Activated B cell treated with CpG ODN at 0.5 μM for 24 hours (primary cell): Measurements from ENCODE around the gene CYTH4. TPM values are rescaled to one million over a fixed set of nuclear protein-coding genes. Genes with fewer than 3 reads are reported as not detected.

Experiments used
- ATAC-seq: fragments of 200-7000 bp; cut with Tn5 transposase; one replicate; pipeline ENCODE4 v1.10.0; 2021; ENCODE audit warnings: low read depth, mild to moderate bottlenecking, moderate library complexity
- CTCF ChIA-PET: fragments of 350-600 bp; sonication (Branson Sonifier 250); formaldehyde crosslinking; loops from one replicate; lab custom pipeline; 2021; ENCODE audit warnings: antibody characterized with exemption; lab: Charles Lee
- POLR2A ChIA-PET: fragments of 350-600 bp; sonication (Branson Sonifier 250); formaldehyde crosslinking; loops from one replicate; lab custom pipeline; 2021; ENCODE audit warnings: antibody characterized with exemption; lab: Charles Lee
- DNase-seq: peaks from one replicate; pipeline ENCODE4 v3.0.0; 2022
- H3K27ac Mint-ChIP-seq: one replicate; pipeline ENCODE4 v1.8.0; 2020; ENCODE audit warnings: mixed read lengths
- H3K27me3 Mint-ChIP-seq: one replicate; pipeline ENCODE4 v1.8.0; 2021; ENCODE audit warnings: mixed read lengths
- H3K36me3 Mint-ChIP-seq: one replicate; pipeline ENCODE4 v1.8.0; 2021; ENCODE audit warnings: low read depth, mixed read lengths
- H3K4me1 Mint-ChIP-seq: one replicate; pipeline ENCODE4 v1.8.0; 2021; ENCODE audit warnings: mixed read lengths
- H3K4me3 Mint-ChIP-seq: one replicate; pipeline ENCODE4 v1.8.0; 2020; ENCODE audit warnings: mild to moderate bottlenecking, mixed read lengths
- H3K9me3 Mint-ChIP-seq: one replicate; pipeline ENCODE4 v1.8.0; 2020; ENCODE audit warnings: mixed read lengths
- intact Hi-C: fragments of 100-400 bp; cut with micrococcal nuclease; formaldehyde crosslinking; loops from one replicate; pipeline ENCODE4 v1.15.1; 2024
- total RNA-seq: library from RNA; stranded (reverse); gene quantifications from 2 replicates; pipeline ENCODE4 v1.2.3, GENCODE V29; 2022
- TF ChIP-seq, protein P1 (sequence below): fragments of 200-600 bp; IDR thresholded peaks from one replicate; pipeline ENCODE4 v1.8.0; 2022; ENCODE audit warnings: antibody characterized with exemption, mild to moderate bottlenecking

CYTH4 gene
- total RNA-seq, 1 donor from 2014 or later: 40.3 TPM

DNA sequence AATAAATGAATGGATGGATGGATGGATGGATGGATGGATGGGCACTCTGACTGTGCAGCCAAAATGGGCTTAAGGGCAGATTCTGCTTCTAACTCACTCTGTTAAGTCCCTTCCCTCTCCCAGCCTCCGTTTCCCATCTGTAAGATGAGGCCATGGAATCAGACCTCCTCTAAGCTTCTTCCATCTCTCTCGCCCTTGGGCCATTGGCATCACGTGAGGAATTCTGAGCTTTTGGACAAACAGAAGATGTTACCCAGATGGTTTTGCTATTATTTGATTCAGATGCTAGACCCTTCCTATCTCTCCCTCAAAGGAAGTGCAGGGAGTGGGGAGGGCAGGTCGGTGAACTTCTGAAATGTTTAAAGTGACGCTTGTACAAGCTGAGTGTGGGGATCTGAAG lies 4.0 kb upstream of the CYTH4 start:
- Mint-ChIP-seq H3K4me1 (peaks cover 83% of the 10 kb centered on the region), H3K4me3 (no peak overlapping the region), H3K27ac (no peak overlapping the region), H3K27me3 (no peaks in the 10 kb centered on the region), H3K36me3 (peaks cover 2% of the 10 kb centered on the region), H3K9me3 (no peaks in the 10 kb centered on the region)
- ChIA-PET CTCF (interaction anchor here (1.7 kb wide), 1 partner anchor 17 kb away, joined by 6 read pairs; no protein-coding TSS in a partner anchor), POLR2A (no interaction called here)
- TF ChIP-seq, protein P1, sequence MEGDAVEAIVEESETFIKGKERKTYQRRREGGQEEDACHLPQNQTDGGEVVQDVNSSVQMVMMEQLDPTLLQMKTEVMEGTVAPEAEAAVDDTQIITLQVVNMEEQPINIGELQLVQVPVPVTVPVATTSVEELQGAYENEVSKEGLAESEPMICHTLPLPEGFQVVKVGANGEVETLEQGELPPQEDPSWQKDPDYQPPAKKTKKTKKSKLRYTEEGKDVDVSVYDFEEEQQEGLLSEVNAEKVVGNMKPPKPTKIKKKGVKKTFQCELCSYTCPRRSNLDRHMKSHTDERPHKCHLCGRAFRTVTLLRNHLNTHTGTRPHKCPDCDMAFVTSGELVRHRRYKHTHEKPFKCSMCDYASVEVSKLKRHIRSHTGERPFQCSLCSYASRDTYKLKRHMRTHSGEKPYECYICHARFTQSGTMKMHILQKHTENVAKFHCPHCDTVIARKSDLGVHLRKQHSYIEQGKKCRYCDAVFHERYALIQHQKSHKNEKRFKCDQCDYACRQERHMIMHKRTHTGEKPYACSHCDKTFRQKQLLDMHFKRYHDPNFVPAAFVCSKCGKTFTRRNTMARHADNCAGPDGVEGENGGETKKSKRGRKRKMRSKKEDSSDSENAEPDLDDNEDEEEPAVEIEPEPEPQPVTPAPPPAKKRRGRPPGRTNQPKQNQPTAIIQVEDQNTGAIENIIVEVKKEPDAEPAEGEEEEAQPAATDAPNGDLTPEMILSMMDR: no peak
- intact Hi-C loops: no loop called here
- DNase-seq (no peak), ATAC-seq (no peak)

DNA sequence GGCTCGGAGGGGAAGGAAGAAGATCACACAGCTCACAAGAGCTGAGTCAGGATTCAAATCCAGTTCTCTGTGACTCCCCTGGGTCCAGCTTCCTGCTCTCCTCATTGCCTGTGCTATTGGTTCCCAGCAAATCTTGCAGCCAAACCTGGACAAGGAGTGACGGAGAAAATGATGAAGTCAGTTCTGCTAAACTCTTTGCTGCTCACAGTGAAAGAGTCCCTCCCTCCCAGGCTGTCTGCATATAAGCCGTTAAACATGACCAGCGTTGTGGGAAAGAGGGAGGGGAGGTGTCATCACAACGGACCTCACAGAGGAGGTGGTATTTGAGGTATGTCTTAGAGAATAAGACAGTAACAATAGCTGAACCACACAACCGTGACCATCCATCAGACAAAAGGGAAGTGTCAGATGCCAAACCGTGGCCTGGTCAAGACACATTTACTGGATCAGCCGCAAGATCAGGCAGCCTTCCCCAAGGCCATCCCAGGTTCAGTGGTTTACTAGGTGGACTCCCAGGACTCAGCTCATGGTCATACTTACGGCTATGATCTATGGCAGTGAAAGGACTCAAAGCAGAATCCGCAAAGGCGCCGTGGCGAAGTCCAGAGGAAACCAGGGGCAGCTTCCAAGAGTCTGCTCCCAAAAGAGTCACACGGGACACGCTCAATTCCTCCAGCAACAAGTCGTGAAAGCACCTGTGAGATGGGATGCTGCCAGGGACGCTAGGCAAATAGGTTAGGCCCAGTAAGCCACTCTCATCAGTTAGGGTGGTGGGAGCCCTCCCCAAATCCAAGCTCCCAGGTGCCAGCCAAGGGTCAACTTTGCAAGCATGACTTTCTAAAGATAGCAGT lies 2.8 kb upstream of the CYTH4 start:
- POLR2A ChIA-PET: no interaction called here
- Mint-ChIP-seq H3K4me1 (peaks cover 82% of the 10 kb centered on the region), H3K36me3 (peaks cover 2% of the 10 kb centered on the region), H3K9me3 (no peaks in the 10 kb centered on the region), H3K27ac (peak overlapping the region; percentile 46), H3K4me3 (no peak overlapping the region), H3K27me3 (no peaks in the 10 kb centered on the region)
- CTCF ChIA-PET: no interaction called here
- intact Hi-C loops: no loop called here
- ATAC-seq (no peak), DNase-seq (no peak)
- TF ChIP-seq, protein P1: no peak

DNA sequence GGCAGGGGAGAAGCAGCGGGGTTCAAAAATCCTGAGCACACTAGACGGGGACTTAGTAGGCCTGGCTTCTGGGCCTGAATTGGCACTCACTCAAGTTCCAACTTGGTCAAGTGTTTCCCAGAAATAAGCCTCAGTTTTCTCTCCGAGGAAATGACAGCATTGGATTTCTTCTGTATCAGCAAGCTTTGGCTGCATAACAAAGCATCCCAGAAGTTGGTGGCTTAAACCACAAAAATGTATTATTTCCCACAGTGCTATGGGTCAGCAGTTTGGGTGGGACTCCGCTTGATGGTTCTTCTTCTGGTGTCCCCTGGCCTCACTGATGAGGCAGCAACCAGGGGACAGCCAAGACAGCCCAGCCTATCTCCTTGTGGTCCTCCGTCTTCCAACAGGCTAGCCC lies 1.6 kb upstream of the CYTH4 start:
- H3K4me1 Mint-ChIP-seq: peaks cover 79% of the 10 kb centered on the region
- POLR2A ChIA-PET: interaction anchor here (0.6 kb wide), 1 partner anchor 21 kb away, joined by 16 read pairs; no protein-coding TSS in a partner anchor
- ATAC-seq: no peak
- no peaks in the 10 kb centered on the region for H3K9me3 Mint-ChIP-seq
- CTCF ChIA-PET: interaction anchor here (1.3 to 3.0 kb wide), 2 partner anchors 12 to 57 kb away, joined by 3 to 9 read pairs; no protein-coding TSS in a partner anchor
- H3K4me3 Mint-ChIP-seq: no peak overlapping the region
- no peak for DNase-seq
- H3K36me3 Mint-ChIP-seq: peaks cover 2% of the 10 kb centered on the region
- H3K27me3 Mint-ChIP-seq: no peaks in the 10 kb centered on the region
- intact Hi-C loops: no loop called here
- TF ChIP-seq, protein P1: no peak
- H3K27ac Mint-ChIP-seq: no peak overlapping the region

DNA sequence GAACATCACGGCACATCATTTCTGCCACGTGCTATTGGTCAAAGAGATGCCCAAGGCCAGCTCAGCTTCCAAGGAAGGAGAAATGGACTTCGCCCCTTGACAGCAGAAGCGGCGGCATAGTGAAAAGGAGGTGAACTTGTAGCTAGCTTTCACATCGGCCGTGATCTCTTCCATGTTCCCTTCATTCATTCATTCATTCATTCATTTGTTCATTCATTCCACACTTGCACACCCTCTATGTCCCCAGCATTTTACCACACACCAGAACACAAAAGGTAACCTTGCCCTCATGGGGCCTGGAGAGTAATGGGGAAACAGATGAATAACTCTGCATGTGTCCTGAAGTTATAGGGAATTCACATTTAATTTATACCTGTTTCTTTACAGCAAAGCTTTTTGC lies 1.1 kb upstream of the CYTH4 start:
- Mint-ChIP-seq H3K4me1 (peaks cover 77% of the 10 kb centered on the region), H3K27ac (no peak overlapping the region), H3K36me3 (peaks cover 6% of the 10 kb centered on the region), H3K9me3 (no peaks in the 10 kb centered on the region), H3K27me3 (no peaks in the 10 kb centered on the region), H3K4me3 (no peak overlapping the region)
- ATAC-seq (no peak), DNase-seq (no peak)
- POLR2A ChIA-PET: interaction anchor here (0.6 to 6.3 kb wide), 7 partner anchors 8 to 205 kb away, joined by 3 to 47 read pairs (median 4); partner anchors contain the start of genes MFNG and RAC2
- CTCF ChIA-PET: interaction anchor here (0.9 to 3.1 kb wide), 5 partner anchors 13 to 57 kb away, joined by 3 to 12 read pairs (median 7); no protein-coding TSS in a partner anchor
- TF ChIP-seq, protein P1: no peak
- intact Hi-C loops: no loop called here
